K562 treated with DMSO at 1 percent for 12 hours (cell line): ENCODE measurements around the gene C15orf62. TPM values are rescaled to one million over a fixed set of nuclear protein-coding genes. Genes with fewer than 3 reads are reported as not detected.

ENCODE experiments used
- total RNA-seq: library from RNA; unstranded; fragments of 300-600 nt; gene quantifications from 2 replicates; pipeline ENCODE4 v1.2.3, GENCODE V29; 2022; ENCODE audit not compliant: insufficient read depth

The C15orf62 gene, protein sequence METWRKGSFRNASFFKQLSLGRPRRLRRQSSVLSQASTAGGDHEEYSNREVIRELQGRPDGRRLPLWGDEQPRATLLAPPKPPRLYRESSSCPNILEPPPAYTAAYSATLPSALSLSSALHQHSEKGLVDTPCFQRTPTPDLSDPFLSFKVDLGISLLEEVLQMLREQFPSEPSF
- total RNA-seq = 3.7 and 6.8 TPM in 2 replicates

DNA sequence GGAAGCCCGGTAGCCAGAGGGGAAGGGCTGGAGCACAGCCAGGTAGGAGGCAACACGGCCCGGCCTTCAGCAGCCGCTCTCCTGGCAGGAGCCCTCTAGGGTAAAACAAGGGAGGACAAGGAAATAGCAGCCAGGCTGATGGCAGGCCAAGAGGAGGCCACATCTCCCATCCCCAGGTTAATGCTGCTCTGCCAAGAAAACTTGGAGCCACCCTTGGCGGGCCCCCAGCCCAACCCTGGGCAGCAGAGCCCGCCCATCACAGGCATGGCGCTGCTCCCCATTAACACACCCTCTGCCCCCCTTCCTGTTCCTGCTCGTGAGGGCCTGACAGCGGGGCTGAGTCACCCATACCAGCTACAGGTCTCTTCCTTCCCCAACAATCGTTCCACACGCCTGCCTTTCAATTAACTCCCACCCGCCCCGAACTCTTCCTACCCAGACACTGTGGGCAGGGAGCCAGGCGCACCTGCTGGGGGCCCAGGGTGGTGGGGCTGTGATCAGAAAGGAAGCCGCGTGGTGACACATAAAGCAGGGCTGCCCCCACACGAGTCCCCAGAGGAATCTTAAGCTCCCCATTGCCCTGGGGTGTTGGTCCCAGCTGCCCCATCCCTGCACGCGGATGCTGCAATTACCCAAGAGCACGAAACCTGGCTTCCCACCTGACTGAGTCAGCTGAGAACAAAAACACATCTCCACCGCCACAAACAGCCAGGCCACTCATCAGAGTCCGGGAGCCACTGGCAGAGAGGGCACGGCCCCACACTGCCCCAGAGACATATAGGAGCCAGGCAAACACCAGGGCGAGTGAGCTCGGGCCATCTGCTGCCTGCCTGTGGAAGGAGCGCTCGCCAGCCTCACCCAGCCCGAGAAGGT, at the start of gene C15orf62:
Gene C15orf62 (plus strand): TSS at position 707 of the 873 bp plus-strand sequence. CDS start 516 bp downstream, outside the sequence.

DNA sequence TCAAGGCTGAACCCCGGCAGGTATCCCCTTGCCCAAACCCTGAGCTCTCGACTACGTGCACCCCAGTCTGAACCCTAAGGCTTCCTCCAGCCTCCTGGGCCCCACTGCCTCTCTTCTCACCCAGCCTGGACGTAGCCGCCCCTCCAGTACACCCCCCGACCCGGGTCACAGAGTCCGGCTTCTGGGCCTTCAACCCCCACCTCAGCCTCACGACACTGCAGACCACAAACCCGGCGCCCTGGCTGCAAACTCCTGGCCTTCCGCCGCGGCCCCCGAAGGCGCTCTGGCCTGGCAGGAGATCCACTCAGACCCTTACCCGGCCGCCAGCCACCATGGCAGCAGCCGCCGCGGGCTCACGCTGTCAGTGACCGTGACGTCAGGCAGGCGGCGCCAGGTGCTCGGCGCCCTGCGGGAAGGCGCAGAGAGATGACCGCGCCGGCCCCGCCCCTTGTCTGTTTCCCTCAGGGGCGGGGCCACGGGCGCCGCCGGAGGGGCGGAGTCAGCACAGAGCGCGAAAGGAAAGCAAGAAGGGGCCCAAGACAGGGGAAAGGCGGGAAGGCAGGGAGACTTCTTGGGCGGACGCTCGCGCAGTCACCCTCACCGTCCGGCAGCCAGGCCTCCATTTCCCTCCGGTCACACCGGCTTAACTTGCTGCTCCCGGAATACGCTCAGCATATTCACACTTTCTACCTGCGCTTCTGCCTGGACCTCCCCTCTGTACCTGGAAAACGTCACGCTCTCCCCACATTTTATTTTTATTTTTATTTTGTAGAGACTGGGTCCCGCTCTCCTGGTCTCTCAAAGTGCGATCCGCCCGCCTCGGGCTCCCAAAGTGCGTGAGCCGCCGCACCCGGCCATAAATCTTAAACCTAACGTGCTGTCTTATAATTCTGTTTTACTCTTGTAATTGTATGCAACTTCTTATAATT, 14.6 kb upstream of the C15orf62 start, which contains the start of gene RMDN3:
Gene RMDN3 (minus strand): TSS at position 372 of the 929 bp plus-strand sequence. CDS start 471 bp downstream, outside the sequence.

GRCh38 chr15:40763801-40764628, 5.8 kb upstream of the C15orf62 start, which contains the start of gene GCHFR:
Gene GCHFR (plus strand): TSS chr15:40764068. CDS start chr15:40764181, 113 bp downstream.

GRCh38 chr15:40807028-40807887, 37.5 kb downstream of the C15orf62 start, which contains the start of the genes DNAJC17 and ZFYVE19:
Gene DNAJC17 (minus strand): TSS chr15:40807473. CDS start chr15:40807446, 27 bp downstream.
Gene ZFYVE19 (plus strand): TSS chr15:40807089. CDS start chr15:40807590, 501 bp downstream.

Other genes starting within 250 kb of the C15orf62 start
- gene CCDC32, start 204.9 kb upstream of the C15orf62 start, total RNA-seq = 22.0 and 29.8 TPM in 2 replicates
- gene RPUSD2, start 200.7 kb upstream of the C15orf62 start, total RNA-seq = 9.7 and 11.1 TPM in 2 replicates
- 10.6 and 42.9 TPM in 2 replicates for gene KNL1, start 175.7 kb upstream of the C15orf62 start, total RNA-seq
- gene RAD51, start 74.8 kb upstream of the C15orf62 start, total RNA-seq = 35.0 and 55.7 TPM in 2 replicates
- 32.0 and 38.7 TPM in 2 replicates for gene RMDN3, start 14.7 kb upstream of the C15orf62 start, total RNA-seq
- gene GCHFR, start 5.9 kb upstream of the C15orf62 start, total RNA-seq = 100 and 135 TPM in 2 replicates
- 42.3 and 55.5 TPM in 2 replicates for gene ZFYVE19, start 37.1 kb downstream of the C15orf62 start, total RNA-seq
- 10.8 and 14.9 TPM in 2 replicates for gene DNAJC17, start 37.5 kb downstream of the C15orf62 start, total RNA-seq
- gene PPP1R14D, start 58.7 kb downstream of the C15orf62 start, total RNA-seq = not detected in 2 replicates
- gene SPINT1, start 74.1 kb downstream of the C15orf62 start, total RNA-seq = 5.1 and 9.3 TPM in 2 replicates
- 1.2 and 1.6 TPM in 2 replicates for gene RHOV, start 104.3 kb downstream of the C15orf62 start, total RNA-seq
- 29.8 and 37.0 TPM in 2 replicates for gene VPS18, start 124.5 kb downstream of the C15orf62 start, total RNA-seq
- 0.38 and 1.3 TPM in 2 replicates for gene DLL4, start 159.4 kb downstream of the C15orf62 start, total RNA-seq
- gene CHAC1, start 183.5 kb downstream of the C15orf62 start, total RNA-seq = 62.3 and 70.1 TPM in 2 replicates